Colon (tissue), 2 donors: ENCODE measurements around the gene CFHR3.
"Not testable (repeated sequence)": the region's sequence is repeated elsewhere in the genome, so short reads cannot be mapped to it uniquely, and the experiment has no call there.

ENCODE experiments used
- FAIRE-seq: peaks from 2 replicates; lab custom pipeline; 2012; peaks lifted over from hg19 to GRCh38; lab: Jason Lieb, UNC
- donor health status: control.
- donor health status: control.

CFHR3 gene

GRCh38 chr1:196774603-196775002 is at the start of gene CFHR3:
Gene CFHR3 (plus strand): TSS chr1:196774840. CDS start chr1:196774887, 47 bp downstream.
- FAIRE-seq, result no peak

- FAIRE-seq, result no peak
Measured at GRCh38 chr1:196732526-196732925, 42.1 kb upstream of the CFHR3 start.

GRCh38 chr1:196733091-196733970 is 41.3 kb upstream of the CFHR3 start:
- no peak for FAIRE-seq

- no peak for FAIRE-seq
Measured at GRCh38 chr1:196734006-196734405, 40.6 kb upstream of the CFHR3 start.

GRCh38 chr1:196734460-196734859 is 40.2 kb upstream of the CFHR3 start:
- no peak for FAIRE-seq

- no peak for FAIRE-seq
Measured at GRCh38 chr1:196738730-196739129, 35.9 kb upstream of the CFHR3 start.

GRCh38 chr1:196743244-196743643 is 31.4 kb upstream of the CFHR3 start:
- FAIRE-seq, result peak; percentile 33

- FAIRE-seq, result not testable (repeated sequence)
Measured at GRCh38 chr1:196765019-196765740, 9.5 kb upstream of the CFHR3 start.

GRCh38 chr1:196769823-196770222 is 4.8 kb upstream of the CFHR3 start:
- FAIRE-seq, result not testable (repeated sequence)

GRCh38 chr1:196773713-196774112 is 927 bp upstream of the CFHR3 start:
- FAIRE-seq, result no peak

- FAIRE-seq, result no peak
Measured at GRCh38 chr1:196774175-196774574, 465 bp upstream of the CFHR3 start.

GRCh38 chr1:196777603-196778002 is 3.0 kb downstream of the CFHR3 start:
- FAIRE-seq, result no peak

- FAIRE-seq, result no peak
Measured at GRCh38 chr1:196779093-196779492, 4.5 kb downstream of the CFHR3 start.

GRCh38 chr1:196791252-196791651 is 16.6 kb downstream of the CFHR3 start:
- FAIRE-seq, result not testable (repeated sequence)

- FAIRE-seq, result not testable (repeated sequence)
Measured at GRCh38 chr1:196794103-196794502, 19.5 kb downstream of the CFHR3 start.

- FAIRE-seq, result no peak
Measured at GRCh38 chr1:196797891-196798290, 23.3 kb downstream of the CFHR3 start.

GRCh38 chr1:196801920-196802319 is 27.3 kb downstream of the CFHR3 start:
- FAIRE-seq, result not testable (repeated sequence)

GRCh38 chr1:196808529-196809235 is 34.0 kb downstream of the CFHR3 start:
- no peak for FAIRE-seq

GRCh38 chr1:196817442-196817841 is 42.8 kb downstream of the CFHR3 start:
- FAIRE-seq, result not testable (repeated sequence)

- not testable (repeated sequence) for FAIRE-seq
Measured at GRCh38 chr1:196819531-196819930, 44.9 kb downstream of the CFHR3 start, which contains the start of gene CFHR1. Gene CFHR1 (plus strand): TSS chr1:196819731. CDS start chr1:196819845, 114 bp downstream.

GRCh38 chr1:196827860-196828259 is 53.2 kb downstream of the CFHR3 start:
- not testable (repeated sequence) for FAIRE-seq
